Heart left ventricle (tissue), 13 donors: Measurements from ENCODE around the gene GGCT.

Experiments used
- POLR2A ChIP-seq, 2 donors: fragments of 450-650 bp; IDR thresholded peaks; one replicate each; pipeline ENCODE4 v1.6.1; 2017; ENCODE audit warnings: antibody characterized with exemption in 2 of 2, mild to moderate bottlenecking in 2 of 2, moderate library complexity in 2 of 2
- TF ChIP-seq, protein P1 (sequence below), 12 donors: fragments of 200-600 bp; sonication (generic) in 4 of 12; IDR thresholded peaks; one replicate each; pipeline versions ENCODE4 v1.5.0 to v1.8.0; 2018 to 2022; ENCODE audit warnings: antibody characterized with exemption in 12 of 12, mild to moderate bottlenecking in 5 of 12
- donor health status: ischemic (EF 13 %, LVEDD 7.1; RV severe dilation, severe dysfunction).
- donor health status: DM: no; HTN: yes; CAD: no.
- donor health status: DM: no; HTN: no; CAD: no.
- donor health status: ischemic (EF 25% LVEDD 6.9; RV normal size, moderate dysfunction).
- donor health status: ischemic (EF 25% LVEDD 5.7; RV mildly dilated, moderate dysfunction).
- donor health status: ischemic (EF 35%, LVEDD 5.7; RV mildly dilated, moderate dysfunction).
- donor health status: nonischemic (EF 11% LVEDD 7.7; RV severe dilation, severe dysfunction).
- donor health status: DM: yes; HTN: yes; CAD: no.
- donor health status: PGD.
- donor health status: ischemic (EF 29% LVEDD 5.4; RV normal size, mild dysfunction).
- donor health status: nonischemic (EF 23%, LVEDD 6.1; RV moderate dilation, normal function).

DNA sequence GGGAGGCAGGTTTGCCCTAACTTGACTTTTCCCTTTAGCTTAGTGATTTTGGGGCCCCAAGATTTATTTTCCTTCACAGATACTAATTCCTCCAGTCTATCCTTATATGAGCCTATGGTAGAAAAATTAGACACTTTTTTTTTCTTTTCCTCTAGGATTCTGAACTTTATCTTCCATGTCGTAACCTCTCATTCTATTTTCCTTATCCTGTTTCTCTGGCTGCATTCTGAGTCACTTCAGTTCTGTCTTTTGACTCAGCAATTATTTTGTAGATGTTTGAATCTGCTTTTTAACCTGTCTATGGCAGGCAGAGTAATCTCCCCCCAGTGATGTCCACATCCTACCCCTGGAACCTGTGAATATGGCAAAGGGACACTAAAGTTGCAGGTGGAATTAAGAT lies 19.0 kb downstream of the GGCT start:
- TF ChIP-seq, protein P1, sequence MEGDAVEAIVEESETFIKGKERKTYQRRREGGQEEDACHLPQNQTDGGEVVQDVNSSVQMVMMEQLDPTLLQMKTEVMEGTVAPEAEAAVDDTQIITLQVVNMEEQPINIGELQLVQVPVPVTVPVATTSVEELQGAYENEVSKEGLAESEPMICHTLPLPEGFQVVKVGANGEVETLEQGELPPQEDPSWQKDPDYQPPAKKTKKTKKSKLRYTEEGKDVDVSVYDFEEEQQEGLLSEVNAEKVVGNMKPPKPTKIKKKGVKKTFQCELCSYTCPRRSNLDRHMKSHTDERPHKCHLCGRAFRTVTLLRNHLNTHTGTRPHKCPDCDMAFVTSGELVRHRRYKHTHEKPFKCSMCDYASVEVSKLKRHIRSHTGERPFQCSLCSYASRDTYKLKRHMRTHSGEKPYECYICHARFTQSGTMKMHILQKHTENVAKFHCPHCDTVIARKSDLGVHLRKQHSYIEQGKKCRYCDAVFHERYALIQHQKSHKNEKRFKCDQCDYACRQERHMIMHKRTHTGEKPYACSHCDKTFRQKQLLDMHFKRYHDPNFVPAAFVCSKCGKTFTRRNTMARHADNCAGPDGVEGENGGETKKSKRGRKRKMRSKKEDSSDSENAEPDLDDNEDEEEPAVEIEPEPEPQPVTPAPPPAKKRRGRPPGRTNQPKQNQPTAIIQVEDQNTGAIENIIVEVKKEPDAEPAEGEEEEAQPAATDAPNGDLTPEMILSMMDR (IDR thresholded peaks at IDR 0.05) = no peak
- no peak for TF ChIP-seq POLR2A (IDR thresholded peaks at IDR 0.05)
